DND-41 (cell line): ENCODE measurements around the gene METTL9.

Experiments used
- ATAC-seq: fragments of 200-7000 bp; cut with Tn5 transposase; 3 replicates; pipeline ENCODE4 v1.9.1; 2021; ENCODE audit warnings: low read depth; ENCODE audit not compliant: insufficient read depth
- DNase-seq: peaks from one replicate; pipeline ENCODE4 v3.0.0-alpha.2; 2020
- H2AFZ ChIP-seq: 2 replicates; pipeline ENCODE4 v1.6.0; 2012; ENCODE audit warnings: low read depth, low read length
- H3K27ac ChIP-seq: 2 replicates; pipeline ENCODE4 v1.5.1; 2012; ENCODE audit warnings: low read length, inconsistent platforms
- H3K27me3 ChIP-seq: fragments of 200-600 bp; sonication (generic); 2 replicates; pipeline ENCODE4 v1.6.0; 2012; ENCODE audit warnings: low read length, mild to moderate bottlenecking, inconsistent platforms; ENCODE audit not compliant: insufficient read depth, poor library complexity
- H3K36me3 ChIP-seq: 2 replicates; pipeline ENCODE4 v1.5.1; 2012; ENCODE audit warnings: low read length, inconsistent platforms; ENCODE audit not compliant: insufficient read depth
- H3K4me1 ChIP-seq: 2 replicates; pipeline ENCODE4 v1.5.1; 2012; ENCODE audit warnings: mild to moderate bottlenecking, low read length; ENCODE audit not compliant: insufficient read depth
- H3K4me2 ChIP-seq: 2 replicates; pipeline ENCODE4 v1.6.0; 2012; ENCODE audit warnings: mild to moderate bottlenecking, moderate library complexity, low read length, inconsistent platforms; ENCODE audit not compliant: insufficient read depth
- H3K4me3 ChIP-seq, 2 experiments: fragments of 200-600 bp in 1 of 2; shearing (Covaris generic) in 1 of 2; 2 replicates each; pipeline ENCODE4 v1.5.1; 2012 to 2016; ENCODE audit warnings: inconsistent platforms in 2 of 2, low read length in 2 of 2, mild to moderate bottlenecking in 2 of 2, low read depth in 1 of 2, moderate library complexity in 1 of 2
- H3K79me2 ChIP-seq: 2 replicates; pipeline ENCODE4 v1.6.0; 2012; ENCODE audit warnings: low read length, inconsistent platforms; ENCODE audit not compliant: insufficient read depth
- H3K9ac ChIP-seq: 2 replicates; pipeline ENCODE4 v1.6.0; 2012; ENCODE audit warnings: low read depth, mild to moderate bottlenecking, inconsistent platforms, low read length, moderate library complexity
- H3K9me3 ChIP-seq: 2 replicates; pipeline ENCODE4 v1.5.1; 2012; ENCODE audit warnings: low read length, moderate library complexity, mild to moderate bottlenecking, inconsistent platforms; ENCODE audit not compliant: insufficient read depth, severe bottlenecking
- H4K20me1 ChIP-seq: 2 replicates; pipeline ENCODE4 v1.6.0; 2012; ENCODE audit warnings: low read length; ENCODE audit not compliant: insufficient read depth
- CTCF ChIP-seq: IDR thresholded peaks from 2 replicates; pipeline ENCODE4 v1.5.1; 2012; ENCODE audit warnings: borderline replicate concordance, low read length, moderate library complexity, mild to moderate bottlenecking; ENCODE audit not compliant: poor library complexity, severe bottlenecking; ENCODE audit errors: extremely low read depth
- EZH2 ChIP-seq: IDR thresholded peaks from 3 replicates; pipeline ENCODE4 v1.6.1; 2012; ENCODE audit warnings: borderline replicate concordance, low read depth, mild to moderate bottlenecking, moderate library complexity, low read length, inconsistent platforms; ENCODE audit not compliant: severe bottlenecking

The METTL9 gene

GRCh38 chr16:21590287-21590686 is 9.1 kb upstream of the METTL9 start:
- Histone ChIP-seq H3K9ac (no peak overlapping the region), H3K36me3 (no peaks in the 10 kb centered on the region), H4K20me1 (no peaks in the 10 kb centered on the region), H3K4me2 (no peak overlapping the region), H2AFZ (no peak overlapping the region), H3K4me1 (no peaks in the 10 kb centered on the region), H3K9me3 (no peaks in the 10 kb centered on the region), H3K79me2 (no peaks in the 10 kb centered on the region), H3K4me3 (no peak overlapping the region), H3K27ac (no peak overlapping the region), H3K27me3 (no peaks in the 10 kb centered on the region)
- ATAC-seq (no peak), DNase-seq (no peak)
- TF ChIP-seq CTCF: no peak
- no peak for TF ChIP-seq EZH2

- no peak for ATAC-seq
These were observed 8.6 kb upstream of the METTL9 start for GRCh38 chr16:21590796-21591195.

GRCh38 chr16:21592191-21592590 is 7.2 kb upstream of the METTL9 start:
- Histone ChIP-seq H3K4me3 (no peak overlapping the region), H3K27ac (no peak overlapping the region), H3K4me1 (no peaks in the 10 kb centered on the region), H3K36me3 (no peaks in the 10 kb centered on the region), H3K9me3 (no peaks in the 10 kb centered on the region), H3K79me2 (no peaks in the 10 kb centered on the region), H3K4me2 (no peak overlapping the region), H2AFZ (no peak overlapping the region), H3K9ac (no peak overlapping the region), H3K27me3 (no peaks in the 10 kb centered on the region), H4K20me1 (no peaks in the 10 kb centered on the region)
- ATAC-seq (no peak), DNase-seq (no peak)
- TF ChIP-seq EZH2: no peak
- no peak for TF ChIP-seq CTCF

More at GRCh38 chr16:21590796-21591195, 8.6 kb upstream of the METTL9 start:
- no peak overlapping the region for H3K4me3 ChIP-seq
- H2AFZ ChIP-seq: no peak overlapping the region
- no peak overlapping the region for H3K9ac ChIP-seq
- H3K36me3 ChIP-seq: no peaks in the 10 kb centered on the region
- no peaks in the 10 kb centered on the region for H3K79me2 ChIP-seq
- H3K27ac ChIP-seq: no peak overlapping the region
- no peaks in the 10 kb centered on the region for H3K4me1 ChIP-seq
- TF ChIP-seq EZH2 (no peak), CTCF (no peak)
- H3K27me3 ChIP-seq: no peaks in the 10 kb centered on the region
- no peak for DNase-seq
- H4K20me1 ChIP-seq: no peaks in the 10 kb centered on the region
- H3K4me2 ChIP-seq: no peak overlapping the region
- no peaks in the 10 kb centered on the region for H3K9me3 ChIP-seq
